Gastroesophageal sphincter (tissue), 4 donors: ENCODE data around the gene EVPL. TPM values are rescaled to one million over a fixed set of nuclear protein-coding genes. Genes with fewer than 3 reads are reported as not detected.

ENCODE experiments used
- ATAC-seq: fragments of 150-250 bp; one replicate; pipeline ENCODE4 v1.9.1; 2016; ENCODE audit warnings: mild to moderate bottlenecking, moderate library complexity
- H3K27ac ChIP-seq, 4 donors: fragments of 200-600 bp; sonication (generic) in 3 of 4; 1 replicate in 3 of 4; 2 replicates in 1 of 4; pipeline ENCODE4 v1.5.1; 2016 to 2019
- H3K27me3 ChIP-seq: fragments of 200-600 bp; sonication (generic); one replicate; pipeline ENCODE4 v1.5.1; 2019
- H3K36me3 ChIP-seq, 2 donors: fragments of 200-600 bp; sonication (generic); one replicate each; pipeline ENCODE4 v1.5.1; 2019; ENCODE audit warnings: control low read depth in 1 of 2
- H3K4me1 ChIP-seq, 3 donors: fragments of 200-600 bp; sonication (generic); 1 replicate in 2 of 3; 2 replicates in 1 of 3; pipeline ENCODE4 v1.5.1; 2016 to 2019; ENCODE audit warnings: control low read depth in 2 of 3
- H3K4me3 ChIP-seq, 2 donors: fragments of 200-600 bp; sonication (generic); one replicate each; pipeline ENCODE4 v1.5.1; 2019; ENCODE audit warnings: mild to moderate bottlenecking in 1 of 2, moderate library complexity in 1 of 2
- H3K9me3 ChIP-seq, 3 donors: fragments of 200-600 bp; sonication (generic); one replicate each; pipeline ENCODE4 v1.5.1; 2017 to 2019; ENCODE audit warnings: control low read depth in 2 of 3
- EP300 ChIP-seq: sonication (generic); formaldehyde crosslinking; IDR thresholded peaks from one replicate; pipeline ENCODE4 v1.6.1; 2017; ENCODE audit warnings: antibody characterized with exemption, mild to moderate bottlenecking
- POLR2A ChIP-seq, 2 donors: fragments of 450-650 bp; IDR thresholded peaks; one replicate each; pipeline ENCODE4 v1.6.1; 2017; ENCODE audit warnings: antibody characterized with exemption in 2 of 2, mild to moderate bottlenecking in 2 of 2, moderate library complexity in 1 of 2
- POLR2AphosphoS5 ChIP-seq: sonication (generic); formaldehyde crosslinking; IDR thresholded peaks from one replicate; pipeline ENCODE4 v1.6.1; 2017; ENCODE audit warnings: antibody characterized with exemption
- WGBS, 2 donors: methylation state at CpG; one replicate each; pipeline ENCODE4 v1.1.5; 2018; ENCODE audit warnings: low coverage in 1 of 2; 5-methylcytosine and 5-hydroxymethylcytosine counted together
- total RNA-seq, 4 donors: library from RNA; depleted of rRNA; stranded (reverse); fragments of >200 nt; gene quantifications; one replicate each; pipeline ENCODE4 v1.1.0, GENCODE V29; 2016
- TF ChIP-seq, protein P1 (sequence below), 4 experiments: fragments of 200-600 bp in 2 of 4; fragments of 450-650 bp in 2 of 4; sonication (generic) in 1 of 4; IDR thresholded peaks; one replicate each; pipeline ENCODE4 v1.5.1; 2017 to 2019; ENCODE audit warnings: antibody characterized with exemption in 4 of 4, mild to moderate bottlenecking in 2 of 4, moderate library complexity in 2 of 4

EVPL gene
- total RNA-seq, 4 donors from 2014 or later: 1.3 to 6.1 (median 3.1) TPM

GRCh38 chr17:75965468-75965867 lies 61.6 kb downstream of the EVPL start:
- 87 to 100% methylated on average over 1 to 6 of the region's 6 CpGs for WGBS, 2 donors
- no peaks in the 10 kb centered on the region for H3K27me3 ChIP-seq
- no peaks in the 10 kb centered on the region for H3K9me3 ChIP-seq

GRCh38 chr17:75959839-75960511 lies 67.1 kb downstream of the EVPL start:
- Histone ChIP-seq H3K4me1 (no peaks in the 10 kb centered on the region), H3K27me3 (no peaks in the 10 kb centered on the region), H3K27ac (no peak overlapping the region), H3K36me3 (peaks cover 0 to 34% of the 10 kb centered on the region in 2 donors), H3K9me3 (no peaks in the 10 kb centered on the region), H3K4me3 (no peak overlapping the region)
- 90 to 97% methylated on average over 3 to 7 of the region's 11 CpGs for WGBS, 2 donors
- ATAC-seq: no peak
- TF ChIP-seq EP300 (no peak), POLR2A (IDR thresholded peaks at IDR 0.05) (no peak), POLR2AphosphoS5 (no peak)
- TF ChIP-seq, protein P1, sequence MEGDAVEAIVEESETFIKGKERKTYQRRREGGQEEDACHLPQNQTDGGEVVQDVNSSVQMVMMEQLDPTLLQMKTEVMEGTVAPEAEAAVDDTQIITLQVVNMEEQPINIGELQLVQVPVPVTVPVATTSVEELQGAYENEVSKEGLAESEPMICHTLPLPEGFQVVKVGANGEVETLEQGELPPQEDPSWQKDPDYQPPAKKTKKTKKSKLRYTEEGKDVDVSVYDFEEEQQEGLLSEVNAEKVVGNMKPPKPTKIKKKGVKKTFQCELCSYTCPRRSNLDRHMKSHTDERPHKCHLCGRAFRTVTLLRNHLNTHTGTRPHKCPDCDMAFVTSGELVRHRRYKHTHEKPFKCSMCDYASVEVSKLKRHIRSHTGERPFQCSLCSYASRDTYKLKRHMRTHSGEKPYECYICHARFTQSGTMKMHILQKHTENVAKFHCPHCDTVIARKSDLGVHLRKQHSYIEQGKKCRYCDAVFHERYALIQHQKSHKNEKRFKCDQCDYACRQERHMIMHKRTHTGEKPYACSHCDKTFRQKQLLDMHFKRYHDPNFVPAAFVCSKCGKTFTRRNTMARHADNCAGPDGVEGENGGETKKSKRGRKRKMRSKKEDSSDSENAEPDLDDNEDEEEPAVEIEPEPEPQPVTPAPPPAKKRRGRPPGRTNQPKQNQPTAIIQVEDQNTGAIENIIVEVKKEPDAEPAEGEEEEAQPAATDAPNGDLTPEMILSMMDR (IDR thresholded peaks at IDR 0.05): no peak

More at GRCh38 chr17:75965468-75965867, 61.6 kb downstream of the EVPL start:
- TF ChIP-seq POLR2A (IDR thresholded peaks at IDR 0.05) (no peak), POLR2AphosphoS5 (no peak), EP300 (no peak)
- TF ChIP-seq, protein P1 (IDR thresholded peaks at IDR 0.05): no peak
- Histone ChIP-seq H3K27ac (no peak overlapping the region), H3K4me1 (no peaks in the 10 kb centered on the region), H3K36me3 (peaks cover 0 to 10% of the 10 kb centered on the region in 2 donors), H3K4me3 (no peak overlapping the region)
- ATAC-seq: no peak

- Histone ChIP-seq H3K27me3 (no peaks in the 10 kb centered on the region), H3K4me1 (no peaks in the 10 kb centered on the region), H3K27ac (no peak overlapping the region), H3K9me3 (no peaks in the 10 kb centered on the region), H3K36me3 (peaks cover 0 to 42% of the 10 kb centered on the region in 2 donors), H3K4me3 (no peak overlapping the region)
- no peak for ATAC-seq
- 60 to 74% methylated on average over 8 of the region's 8 CpGs for WGBS, 2 donors
- TF ChIP-seq, protein P1 (IDR thresholded peaks at IDR 0.05): no peak
- no peak for TF ChIP-seq EP300
- TF ChIP-seq POLR2AphosphoS5: no peak
- TF ChIP-seq POLR2A (IDR thresholded peaks at IDR 0.05): no peak
These were observed 67.9 kb downstream of the EVPL start for GRCh38 chr17:75959051-75959838.

Other genes with a start within 250 kb of the EVPL start
- 10 to 100 TPM in 3 of 4 donors, 1 to 10 TPM in 1; 9.8 to 41.6 (median 21.0) TPM for gene UNK, start 242.5 kb downstream of the EVPL start, total RNA-seq
- 10 to 100 TPM in 1 of 4 donors, 1 to 10 TPM in 3; 2.6 to 10.8 (median 5.6) TPM for gene UNC13D, start 182.9 kb downstream of the EVPL start, total RNA-seq
- 10 to 100 TPM; 50.0 to 83.9 (median 57.6) TPM for gene WBP2, start 172.0 kb downstream of the EVPL start, total RNA-seq
- gene TRIM47, start 148.7 kb downstream of the EVPL start, total RNA-seq: 100 to 1,000 TPM in 1 of 4 donors, 10 to 100 TPM in 3; 21.0 to 146 (median 40.8) TPM
- gene TRIM65, start 130.4 kb downstream of the EVPL start, total RNA-seq: 10 to 100 TPM; 18.7 to 34.4 (median 31.2) TPM
- 10 to 100 TPM; 18.4 to 69.6 (median 44.3) TPM for gene MRPL38, start 122.4 kb downstream of the EVPL start, total RNA-seq
- 10 to 100 TPM in 1 of 4 donors, 1 to 10 TPM in 3; 4.6 to 20.2 (median 7.7) TPM for gene FBF1, start 86.3 kb downstream of the EVPL start, total RNA-seq
- 10 to 100 TPM; 45.9 to 63.4 (median 54.2) TPM for gene ACOX1, start 48.1 kb downstream of the EVPL start, total RNA-seq
- 10 to 100 TPM in 1 of 4 donors, 1 to 10 TPM in 3; 6.7 to 12.8 (median 7.9) TPM for gene TEN1, start 48.1 kb downstream of the EVPL start, total RNA-seq
- gene CDK3, start 26.5 kb downstream of the EVPL start, total RNA-seq: 1 to 10 TPM in 3 of 4 donors, not detected in 1; 1.2 to 5.6 (median 2.3) TPM
- 10 to 100 TPM; 43.0 to 63.8 (median 48.7) TPM for gene SRP68, start 45.2 kb upstream of the EVPL start, total RNA-seq
- gene GALR2, start 47.5 kb upstream of the EVPL start, total RNA-seq: not detected
- not detected for gene ZACN, start 51.9 kb upstream of the EVPL start, total RNA-seq
- 100 to 1,000 TPM in 1 of 4 donors, 10 to 100 TPM in 3; 69.3 to 107 (median 83.9) TPM for gene EXOC7, start 76.5 kb upstream of the EVPL start, total RNA-seq
- not detected for gene FOXJ1, start 113.9 kb upstream of the EVPL start, total RNA-seq
- 1 to 10 TPM; 2.5 to 8.1 (median 3.3) TPM for gene RNF157, start 213.2 kb upstream of the EVPL start, total RNA-seq
- gene UBALD2, start 238.0 kb upstream of the EVPL start, total RNA-seq: 1 to 10 TPM; 6.1 to 8.8 (median 8.4) TPM